CD4-positive, alpha-beta memory T cell (primary cell): Measurements from ENCODE around the gene MYO5A. TPM values are rescaled to one million over a fixed set of nuclear protein-coding genes. Genes with fewer than 3 reads are reported as not detected.

Experiments used
- CTCF ChIA-PET: fragments of 350-600 bp; sonication (Branson Sonifier 250); formaldehyde crosslinking; loops from one replicate; lab custom pipeline; 2021; ENCODE audit warnings: inconsistent platforms; ENCODE audit not compliant: partially characterized antibody; lab: Charles Lee
- POLR2A ChIA-PET: fragments of 350-600 bp; sonication (Branson Sonifier 250); formaldehyde crosslinking; loops from one replicate; lab custom pipeline; 2021; ENCODE audit not compliant: partially characterized antibody; lab: Charles Lee
- DNase-seq, 5 donors: peaks; one replicate each; pipeline versions ENCODE4 v3.0.0 to v3.0.0-alpha.2; 2020 to 2022; ENCODE audit warnings: mixed read lengths in 1 of 5
- H3K27ac ChIP-seq: one replicate; pipeline ENCODE4 v1.7.0; 2013; ENCODE audit warnings: low read depth, low read length
- H3K27me3 ChIP-seq: 2 replicates; pipeline ENCODE4 v1.7.0; 2013; ENCODE audit warnings: mild to moderate bottlenecking, low read length, moderate library complexity; ENCODE audit not compliant: insufficient read depth
- H3K36me3 ChIP-seq: 2 replicates; pipeline ENCODE4 v1.7.0; 2013; ENCODE audit warnings: mild to moderate bottlenecking, low read length, moderate library complexity; ENCODE audit not compliant: insufficient read depth
- H3K4me1 ChIP-seq: 2 replicates; pipeline ENCODE4 v1.7.0; 2013; ENCODE audit warnings: mild to moderate bottlenecking, low read length, moderate library complexity; ENCODE audit not compliant: insufficient read depth
- H3K4me3 ChIP-seq, 2 donors: one replicate each; pipeline ENCODE4 v1.7.0; 2013; ENCODE audit warnings: low read length in 2 of 2, mild to moderate bottlenecking in 1 of 2
- H3K9me3 ChIP-seq, 2 donors: one replicate each; pipeline ENCODE4 v1.7.0; 2013; ENCODE audit warnings: low read length in 2 of 2, control low read depth in 1 of 2; ENCODE audit not compliant: control insufficient read depth in 1 of 2
- H3K27ac Mint-ChIP-seq, 7 donors: one replicate each; pipeline ENCODE4 v1.8.0; 2020 to 2021; ENCODE audit warnings: mixed read lengths in 7 of 7, mild to moderate bottlenecking in 6 of 7, inconsistent platforms in 3 of 7, moderate library complexity in 3 of 7
- H3K27me3 Mint-ChIP-seq, 2 donors: one replicate each; pipeline ENCODE4 v1.8.0; 2020 to 2021; ENCODE audit warnings: mixed read lengths in 2 of 2
- H3K36me3 Mint-ChIP-seq, 2 donors: one replicate each; pipeline ENCODE4 v1.8.0; 2020 to 2021; ENCODE audit warnings: mixed read lengths in 2 of 2, inconsistent platforms in 1 of 2, mild to moderate bottlenecking in 1 of 2
- H3K4me1 Mint-ChIP-seq, 4 donors: one replicate each; pipeline ENCODE4 v1.8.0; 2020 to 2021; ENCODE audit warnings: mixed read lengths in 4 of 4, mild to moderate bottlenecking in 1 of 4
- H3K4me3 Mint-ChIP-seq, 8 donors: one replicate each; pipeline ENCODE4 v1.8.0; 2020 to 2021; ENCODE audit warnings: mixed read lengths in 8 of 8, mild to moderate bottlenecking in 7 of 8, moderate library complexity in 6 of 8, inconsistent platforms in 3 of 8
- H3K9me3 Mint-ChIP-seq, 8 donors: one replicate each; pipeline ENCODE4 v1.8.0; 2020 to 2021; ENCODE audit warnings: mixed read lengths in 8 of 8, mild to moderate bottlenecking in 5 of 8, inconsistent platforms in 3 of 8, moderate library complexity in 1 of 8
- intact Hi-C: fragments of 100-400 bp; cut with micrococcal nuclease; formaldehyde crosslinking; loops from one replicate; pipeline ENCODE4 v1.15.1; 2023
- polyA plus RNA-seq, 2 donors: library from polyadenylated mRNA; unstranded; fragments of 300-500 nt; fragmentation: Illumina TruSeq; gene quantifications; one replicate each; pipeline ENCODE4 v1.2.3, GENCODE V29; 2021
- total RNA-seq, 2 experiments: library from RNA; stranded (reverse); gene quantifications; one replicate each; pipeline ENCODE4 v1.2.3, GENCODE V29; 2021

Gene MYO5A
- total and polyA plus RNA-seq, 4 experiments from 2014 or later = 3.6 to 43.9 (median 25.6) TPM

DNA sequence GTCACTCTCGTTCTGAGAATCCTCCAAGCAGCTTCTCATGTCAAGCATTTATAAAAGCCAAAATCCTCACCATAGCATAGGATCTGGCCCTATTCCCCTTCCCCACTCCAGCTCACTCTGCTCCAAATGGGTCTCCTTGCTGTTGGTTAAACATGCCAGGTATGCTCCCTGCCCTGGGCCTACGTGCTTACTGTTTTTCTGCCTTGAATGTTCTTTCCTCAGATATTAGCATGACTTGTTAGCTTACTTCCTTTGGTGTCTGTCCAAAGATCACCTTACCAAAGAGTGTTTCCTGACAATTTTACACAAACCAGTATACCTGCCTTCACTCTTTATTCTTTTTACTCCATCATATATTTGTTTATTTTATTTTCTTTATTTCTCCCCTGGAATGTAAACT lies 200.0 kb downstream of the MYO5A start:
- peak overlapping the region in 2 of 7 donors; percentile 20 to 57 for H3K27ac Mint-ChIP-seq
- no peaks in the 10 kb centered on the region for H3K27me3 ChIP-seq
- ChIA-PET POLR2A (no interaction called here), CTCF (interaction anchor here (1.4 to 2.4 kb wide), 3 partner anchors 71 to 407 kb away, joined by 6 to 11 read pairs (median 7); no protein-coding TSS in a partner anchor)
- no peak overlapping the region for H3K4me3 Mint-ChIP-seq
- H3K36me3 Mint-ChIP-seq = peaks cover 46 to 57% of the 10 kb centered on the region in 2 donors
- intact Hi-C loops = no loop called here
- DNase-seq = no peak
- H3K9me3 Mint-ChIP-seq = no peaks in the 10 kb centered on the region
- peaks cover 13 to 21% (median 14%) of the 10 kb centered on the region in 4 donors for H3K4me1 Mint-ChIP-seq
- H3K4me3 ChIP-seq = no peak overlapping the region
- H3K27ac ChIP-seq = no peak overlapping the region
- H3K4me1 ChIP-seq = peaks cover 13% of the 10 kb centered on the region
- H3K36me3 ChIP-seq = peaks cover 16% of the 10 kb centered on the region
- H3K9me3 ChIP-seq = no peaks in the 10 kb centered on the region
- H3K27me3 Mint-ChIP-seq = no peaks in the 10 kb centered on the region

DNA sequence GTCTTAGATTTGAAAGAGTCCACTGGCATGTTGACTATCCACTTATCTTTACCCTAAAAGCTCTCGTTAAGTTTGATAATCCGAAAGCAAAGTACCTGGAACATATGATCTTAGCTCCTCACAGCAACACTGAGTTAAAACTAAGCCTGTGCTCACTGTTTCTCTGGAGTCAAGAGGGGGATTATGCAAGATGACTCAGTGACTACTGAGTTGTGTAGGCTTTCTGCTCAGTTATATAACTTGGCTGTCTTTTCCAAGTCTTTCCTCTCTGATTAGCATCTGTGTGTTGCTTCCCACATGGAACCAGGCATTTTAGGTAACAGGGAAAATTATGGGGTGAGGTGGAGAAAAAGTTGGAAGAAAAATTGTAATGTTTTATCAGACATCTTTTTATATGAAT lies 201.9 kb downstream of the MYO5A start:
- no peak for DNase-seq
- peaks cover 7% of the 10 kb centered on the region for H3K4me1 ChIP-seq
- Mint-ChIP-seq H3K27me3 (no peaks in the 10 kb centered on the region), H3K27ac (no peak overlapping the region), H3K4me3 (no peak overlapping the region), H3K9me3 (no peaks in the 10 kb centered on the region), H3K4me1 (peaks cover 6 to 8% (median 7%) of the 10 kb centered on the region in 4 donors), H3K36me3 (peaks cover 56 to 67% of the 10 kb centered on the region in 2 donors)
- intact Hi-C loops = no loop called here
- CTCF ChIA-PET = interaction anchor here (2.4 kb wide), 1 partner anchor 409 kb away, joined by 11 read pairs; no protein-coding TSS in a partner anchor
- no peaks in the 10 kb centered on the region for H3K9me3 ChIP-seq
- no peaks in the 10 kb centered on the region for H3K27me3 ChIP-seq
- peaks cover 21% of the 10 kb centered on the region for H3K36me3 ChIP-seq
- no peak overlapping the region for H3K27ac ChIP-seq
- H3K4me3 ChIP-seq = no peak overlapping the region
- POLR2A ChIA-PET = interaction anchor here (1.0 kb wide), 1 partner anchor 409 kb away, joined by 3 read pairs; no protein-coding TSS in a partner anchor

DNA sequence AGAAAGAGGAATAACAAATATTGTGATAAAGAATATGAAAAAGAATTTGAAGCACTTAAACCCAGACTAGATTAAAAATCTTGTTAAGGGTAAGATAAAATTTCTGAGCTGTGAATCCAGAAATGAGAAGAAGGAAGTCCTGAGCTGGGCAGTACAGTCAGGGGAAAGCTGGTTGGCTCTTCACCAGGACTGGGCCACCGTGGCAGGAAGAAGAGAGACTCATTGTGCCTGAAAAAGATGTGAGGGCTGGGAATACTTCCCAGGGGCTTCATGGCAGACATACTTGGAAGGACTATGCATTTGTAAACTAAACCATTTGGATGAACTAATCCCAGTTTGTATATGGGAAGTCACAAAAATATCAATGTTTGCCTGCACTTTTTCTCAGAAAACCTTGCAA lies 204.6 kb downstream of the MYO5A start:
- H3K4me1 Mint-ChIP-seq = no peaks in the 10 kb centered on the region
- DNase-seq = no peak
- Histone ChIP-seq H3K4me3 (no peak overlapping the region), H3K27me3 (no peaks in the 10 kb centered on the region), H3K36me3 (peaks cover 29% of the 10 kb centered on the region), H3K9me3 (no peaks in the 10 kb centered on the region), H3K4me1 (no peaks in the 10 kb centered on the region), H3K27ac (no peak overlapping the region)
- no peaks in the 10 kb centered on the region for H3K27me3 Mint-ChIP-seq
- intact Hi-C loops = no loop called here
- no peak overlapping the region for H3K27ac Mint-ChIP-seq
- no peak overlapping the region for H3K4me3 Mint-ChIP-seq
- ChIA-PET CTCF (interaction anchor here (0.7 kb wide), 1 partner anchor 206 kb away, joined by 4 read pairs; no protein-coding TSS in a partner anchor), POLR2A (no interaction called here)
- H3K36me3 Mint-ChIP-seq = peaks cover 71 to 76% of the 10 kb centered on the region in 2 donors
- H3K9me3 Mint-ChIP-seq = no peaks in the 10 kb centered on the region

DNA sequence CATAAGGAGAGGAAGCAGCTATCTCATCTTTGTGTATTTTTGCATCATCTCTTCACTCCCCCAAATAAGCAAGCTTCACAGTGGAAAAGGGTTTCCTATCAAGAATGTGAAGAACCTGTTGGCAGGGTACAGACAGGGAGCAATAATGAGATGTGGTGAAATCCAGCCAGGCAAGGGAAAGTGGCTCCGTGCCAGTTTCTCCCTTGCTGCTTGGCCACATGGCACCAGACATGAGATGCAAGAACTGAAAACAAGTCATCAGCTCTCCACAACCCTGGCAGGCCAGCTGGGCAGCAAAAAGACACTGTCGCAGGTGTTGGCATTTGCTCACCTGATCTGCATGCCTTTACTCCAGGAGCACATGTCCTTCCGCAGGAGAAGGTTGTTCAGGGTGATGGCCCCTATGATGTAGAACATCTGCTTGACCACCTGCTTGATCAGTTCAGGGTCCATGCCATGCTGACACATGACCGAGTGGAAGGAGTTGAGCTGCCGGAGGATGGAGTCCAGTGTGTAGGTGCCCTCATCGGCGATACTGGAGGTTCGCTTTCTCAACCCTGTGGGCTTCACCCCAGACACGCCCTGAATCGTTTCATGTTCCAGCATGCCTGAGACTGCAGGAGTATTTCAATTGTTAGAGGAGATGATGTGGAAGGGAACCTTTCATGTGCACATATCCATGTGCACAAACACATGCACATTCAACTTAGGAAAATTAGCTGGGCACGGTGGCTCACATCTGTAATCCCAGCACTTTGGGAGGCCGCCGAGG lies 209.8 kb downstream of the MYO5A start:
- Histone ChIP-seq H3K27me3 (no peaks in the 10 kb centered on the region), H3K4me1 (no peaks in the 10 kb centered on the region), H3K9me3 (no peaks in the 10 kb centered on the region), H3K4me3 (no peak overlapping the region), H3K27ac (no peak overlapping the region), H3K36me3 (peaks cover 35% of the 10 kb centered on the region)
- H3K4me3 Mint-ChIP-seq = no peak overlapping the region
- CTCF ChIA-PET = no interaction called here
- no peaks in the 10 kb centered on the region for H3K27me3 Mint-ChIP-seq
- H3K4me1 Mint-ChIP-seq = no peaks in the 10 kb centered on the region
- POLR2A ChIA-PET = interaction anchor here (0.9 kb wide), 1 partner anchor 210 kb away, joined by 3 read pairs; the partner anchor contains the start of gene MYO5A
- H3K27ac Mint-ChIP-seq = peak overlapping the region in 2 of 7 donors; percentile 7 to 48
- intact Hi-C loops = no loop called here
- H3K9me3 Mint-ChIP-seq = no peaks in the 10 kb centered on the region
- no peak for DNase-seq
- peaks cover 71 to 74% of the 10 kb centered on the region in 2 donors for H3K36me3 Mint-ChIP-seq

DNA sequence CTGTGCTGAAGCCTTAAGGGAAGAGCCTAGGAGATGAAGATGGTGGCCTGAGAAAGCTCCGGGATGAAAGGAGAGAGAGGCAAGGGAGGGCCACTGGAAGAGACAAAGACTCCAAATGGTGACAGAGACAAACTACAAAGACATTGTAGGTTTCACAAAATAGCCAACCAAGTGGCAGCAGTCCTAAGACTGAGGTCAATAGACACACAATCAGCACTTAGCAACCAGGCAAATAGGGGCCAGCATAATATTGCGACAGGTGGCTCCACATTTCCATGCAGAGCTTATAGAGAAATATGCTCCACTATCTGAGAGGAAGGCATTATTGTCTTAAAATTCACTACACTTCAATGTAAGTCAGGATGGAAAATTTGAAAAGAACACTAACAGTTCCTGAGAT lies 211.0 kb downstream of the MYO5A start:
- Mint-ChIP-seq H3K36me3 (peaks cover 77 to 79% of the 10 kb centered on the region in 2 donors), H3K27ac (peak overlapping the region in 2 of 7 donors; percentile 13 to 41), H3K9me3 (peaks cover 0 to 2% (median 0%) of the 10 kb centered on the region in 8 donors), H3K4me1 (no peaks in the 10 kb centered on the region), H3K27me3 (no peaks in the 10 kb centered on the region), H3K4me3 (no peak overlapping the region)
- no peaks in the 10 kb centered on the region for H3K27me3 ChIP-seq
- DNase-seq = no peak
- ChIA-PET POLR2A (interaction anchor here (1.0 kb wide), 1 partner anchor 411 kb away, joined by 3 read pairs; no protein-coding TSS in a partner anchor), CTCF (interaction anchor here (0.7 to 1.0 kb wide), 2 partner anchors 416 to 809 kb away, joined by 3 to 4 read pairs; no protein-coding TSS in a partner anchor)
- peaks cover 48% of the 10 kb centered on the region for H3K36me3 ChIP-seq
- H3K4me3 ChIP-seq = no peak overlapping the region
- no peaks in the 10 kb centered on the region for H3K9me3 ChIP-seq
- H3K27ac ChIP-seq = no peak overlapping the region
- intact Hi-C loops = no loop called here
- no peaks in the 10 kb centered on the region for H3K4me1 ChIP-seq

DNA sequence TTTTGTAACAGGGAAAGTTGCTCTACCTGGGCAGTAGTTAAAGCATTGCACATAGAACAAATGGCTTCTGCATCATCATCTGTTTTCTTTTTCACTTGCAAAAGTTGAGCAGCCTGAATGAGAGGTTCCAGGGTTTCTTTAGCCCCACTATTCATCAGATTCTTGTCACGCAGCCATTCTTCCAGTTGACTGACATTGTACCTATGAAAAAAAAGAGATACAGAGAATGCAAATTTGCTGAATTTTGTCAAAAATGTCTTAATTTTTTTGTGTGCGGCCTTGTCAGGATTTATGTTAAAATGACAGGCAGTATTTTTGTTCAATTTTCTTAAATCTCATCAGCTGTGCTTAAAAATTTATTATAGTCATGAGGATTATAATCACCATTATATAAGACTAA lies 211.7 kb downstream of the MYO5A start:
- no peaks in the 10 kb centered on the region for H3K27me3 Mint-ChIP-seq
- H3K36me3 ChIP-seq = peaks cover 47% of the 10 kb centered on the region
- no peak for DNase-seq

DNA sequence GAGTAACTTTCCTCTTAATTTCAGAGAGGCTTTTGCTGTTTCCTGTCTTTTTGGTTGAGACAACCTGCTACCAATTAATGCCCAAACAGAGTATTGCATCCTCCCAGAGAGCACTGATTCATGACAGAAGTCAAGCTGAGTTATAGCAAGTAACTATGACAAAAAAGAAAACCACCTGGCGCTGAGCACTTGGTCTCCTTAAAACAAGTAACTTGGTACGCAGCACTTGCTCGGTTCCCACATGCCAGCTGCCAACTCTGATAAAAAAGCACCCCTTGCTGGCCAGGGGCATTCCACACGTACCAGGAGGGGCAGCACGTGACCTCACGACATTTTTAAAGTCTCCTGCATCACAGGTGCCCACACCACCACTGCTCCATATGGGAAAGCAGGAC lies 219.5 kb downstream of the MYO5A start:
- H3K4me1 Mint-ChIP-seq = peaks cover under 1 to 6% (median 5%) of the 10 kb centered on the region in 4 donors
- H3K27ac ChIP-seq = no peak overlapping the region
- no peaks in the 10 kb centered on the region for H3K4me1 ChIP-seq
- no peak overlapping the region for H3K4me3 ChIP-seq
- peaks cover 34% of the 10 kb centered on the region for H3K36me3 ChIP-seq
- CTCF ChIA-PET = interaction anchor here (1.2 kb wide), 1 partner anchor 52 kb away, joined by 4 read pairs; no protein-coding TSS in a partner anchor
- no peak for DNase-seq
- no peaks in the 10 kb centered on the region for H3K9me3 ChIP-seq
- H3K4me3 Mint-ChIP-seq = no peak overlapping the region
- H3K27ac Mint-ChIP-seq = no peak overlapping the region
- POLR2A ChIA-PET = no interaction called here
- peaks cover 39 to 57% of the 10 kb centered on the region in 2 donors for H3K36me3 Mint-ChIP-seq
- H3K27me3 Mint-ChIP-seq = no peaks in the 10 kb centered on the region
- intact Hi-C loops = no loop called here
- H3K27me3 ChIP-seq = no peaks in the 10 kb centered on the region
- peaks cover 0 to 2% (median 0%) of the 10 kb centered on the region in 8 donors for H3K9me3 Mint-ChIP-seq

More for the DNA sequence above, 211.7 kb downstream of the MYO5A start:
- Histone ChIP-seq H3K27me3 (no peaks in the 10 kb centered on the region), H3K4me1 (no peaks in the 10 kb centered on the region), H3K4me3 (no peak overlapping the region), H3K9me3 (no peaks in the 10 kb centered on the region), H3K27ac (no peak overlapping the region)
- Mint-ChIP-seq H3K4me3 (no peak overlapping the region), H3K36me3 (peaks cover 77 to 78% of the 10 kb centered on the region in 2 donors), H3K4me1 (no peaks in the 10 kb centered on the region), H3K27ac (no peak overlapping the region), H3K9me3 (peaks cover 0 to 2% (median 0%) of the 10 kb centered on the region in 8 donors)
- intact Hi-C loops = no loop called here
- ChIA-PET CTCF (interaction anchor here (1.4 kb wide), 1 partner anchor 14 kb away, joined by 3 read pairs; no protein-coding TSS in a partner anchor), POLR2A (interaction anchor here (1.0 kb wide), 1 partner anchor 411 kb away, joined by 3 read pairs; no protein-coding TSS in a partner anchor)
